DOHH2 (cell line): ENCODE results near the gene NYAP2.

ENCODE experiments used
- H3F3A ChIP-seq: fragments of 200-600 bp; sonication (generic), shearing (Covaris generic); 2 replicates; pipeline ENCODE4 v1.6.0; 2016; ENCODE audit warnings: antibody characterized with exemption, mild to moderate bottlenecking; ENCODE audit not compliant: control insufficient read depth, insufficient read depth
- H3K27ac ChIP-seq: fragments of 200-600 bp; sonication (generic); 2 replicates; pipeline ENCODE4 v1.5.1; 2014; ENCODE audit warnings: low read depth, mild to moderate bottlenecking, low read length, moderate library complexity
- H3K27me3 ChIP-seq: fragments of 200-600 bp; sonication (generic); 2 replicates; pipeline ENCODE4 v1.6.1; 2014; ENCODE audit warnings: mild to moderate bottlenecking, low read length, mixed read lengths; ENCODE audit not compliant: control insufficient read depth
- H3K36me3 ChIP-seq: fragments of 200-600 bp; sonication (generic); 2 replicates; pipeline ENCODE4 v1.6.1; 2014; ENCODE audit warnings: mild to moderate bottlenecking, low read length, moderate library complexity, mixed read lengths; ENCODE audit not compliant: control insufficient read depth
- H3K4me1 ChIP-seq: fragments of 200-600 bp; sonication (generic); 2 replicates; pipeline ENCODE4 v1.6.1; 2014; ENCODE audit warnings: mild to moderate bottlenecking, low read length, mixed read lengths; ENCODE audit not compliant: control insufficient read depth
- H3K4me2 ChIP-seq: fragments of 200-600 bp; sonication (generic); 2 replicates; pipeline ENCODE4 v1.6.0; 2014; ENCODE audit warnings: mild to moderate bottlenecking, low read length, moderate library complexity
- H3K4me3 ChIP-seq: fragments of 200-600 bp; sonication (generic); 2 replicates; pipeline ENCODE4 v1.5.1; 2014; ENCODE audit warnings: mild to moderate bottlenecking, low read length, mixed read lengths
- H3K79me2 ChIP-seq: fragments of 200-600 bp; sonication (generic); 2 replicates; pipeline ENCODE4 v1.6.1; 2014; ENCODE audit warnings: mild to moderate bottlenecking, low read length, mixed read lengths; ENCODE audit not compliant: control insufficient read depth
- H3K9me2 ChIP-seq: fragments of 200-600 bp; sonication (generic); replicated peaks from 2 replicates; pipeline ENCODE4 v1.6.1; 2014; ENCODE audit warnings: mild to moderate bottlenecking, low read length, mixed read lengths; ENCODE audit not compliant: control insufficient read depth
- H3K9me3 ChIP-seq: fragments of 200-600 bp; sonication (generic); 2 replicates; pipeline ENCODE4 v1.6.1; 2014; ENCODE audit warnings: antibody characterized with exemption, low read length, mixed read lengths; ENCODE audit not compliant: control insufficient read depth, insufficient read depth
- H4K20me1 ChIP-seq: fragments of 200-600 bp; sonication (generic); 2 replicates; pipeline ENCODE4 v1.6.0; 2014; ENCODE audit warnings: low read depth, mild to moderate bottlenecking, antibody characterized with exemption, low read length, moderate library complexity; ENCODE audit not compliant: control insufficient read depth, insufficient read depth
- CTCF ChIP-seq: fragments of 200-600 bp; sonication (generic); IDR thresholded peaks from one replicate; pipeline ENCODE4 v1.5.1; 2014; ENCODE audit warnings: antibody characterized with exemption, mild to moderate bottlenecking, low read depth, low read length; ENCODE audit not compliant: poor library complexity, severe bottlenecking
- EZH2phosphoT487 ChIP-seq: fragments of 200-600 bp; sonication (generic); IDR thresholded peaks from 2 replicates; pipeline ENCODE4 v1.6.1; 2017; ENCODE audit warnings: borderline replicate concordance, mild to moderate bottlenecking, antibody characterized with exemption, low read length, moderate library complexity, mixed read lengths

The NYAP2 gene

GRCh38 chr2:225532096-225532495 is 132.6 kb downstream of the NYAP2 start:
- Histone ChIP-seq H3K79me2 (no peaks in the 10 kb centered on the region), H3K4me2 (no peak overlapping the region), H4K20me1 (no peaks in the 10 kb centered on the region), H3K27ac (no peak overlapping the region), H3K36me3 (no peaks in the 10 kb centered on the region), H3F3A (no peaks in the 10 kb centered on the region), H3K4me1 (no peaks in the 10 kb centered on the region), H3K9me3 (no peaks in the 10 kb centered on the region), H3K27me3 (no peaks in the 10 kb centered on the region), H3K4me3 (no peak overlapping the region), H3K9me2 (no peaks in the 10 kb centered on the region)
- TF ChIP-seq EZH2phosphoT487 (no peak), CTCF (no peak)

GRCh38 chr2:225534037-225534436 is 134.5 kb downstream of the NYAP2 start:
- no peak overlapping the region for H3K4me2 ChIP-seq
- no peaks in the 10 kb centered on the region for H4K20me1 ChIP-seq
- H3F3A ChIP-seq: no peaks in the 10 kb centered on the region
- H3K27me3 ChIP-seq: no peaks in the 10 kb centered on the region
- H3K9me2 ChIP-seq: no peaks in the 10 kb centered on the region
- no peaks in the 10 kb centered on the region for H3K36me3 ChIP-seq
- H3K4me1 ChIP-seq: no peaks in the 10 kb centered on the region
- no peaks in the 10 kb centered on the region for H3K79me2 ChIP-seq
- H3K27ac ChIP-seq: no peak overlapping the region
- TF ChIP-seq CTCF (no peak), EZH2phosphoT487 (no peak)
- no peak overlapping the region for H3K4me3 ChIP-seq
- no peaks in the 10 kb centered on the region for H3K9me3 ChIP-seq

- Histone ChIP-seq H3K9me2 (no peaks in the 10 kb centered on the region), H3K27me3 (no peaks in the 10 kb centered on the region), H3K36me3 (no peaks in the 10 kb centered on the region), H4K20me1 (no peaks in the 10 kb centered on the region), H3K4me3 (no peak overlapping the region), H3K4me2 (no peak overlapping the region), H3K9me3 (no peaks in the 10 kb centered on the region), H3K79me2 (no peaks in the 10 kb centered on the region), H3K4me1 (no peaks in the 10 kb centered on the region), H3K27ac (no peak overlapping the region), H3F3A (no peaks in the 10 kb centered on the region)
- TF ChIP-seq CTCF: no peak
- no peak for TF ChIP-seq EZH2phosphoT487
Observed at GRCh38 chr2:225534697-225535096, 135.2 kb downstream of the NYAP2 start.

GRCh38 chr2:225536036-225536435 is 136.5 kb downstream of the NYAP2 start:
- Histone ChIP-seq H3K79me2 (no peaks in the 10 kb centered on the region), H4K20me1 (no peaks in the 10 kb centered on the region), H3K4me2 (no peak overlapping the region), H3K27me3 (no peaks in the 10 kb centered on the region), H3K9me2 (no peaks in the 10 kb centered on the region), H3K9me3 (no peaks in the 10 kb centered on the region), H3K4me3 (no peak overlapping the region), H3K36me3 (no peaks in the 10 kb centered on the region), H3K4me1 (no peaks in the 10 kb centered on the region), H3F3A (no peaks in the 10 kb centered on the region), H3K27ac (no peak overlapping the region)
- no peak for TF ChIP-seq CTCF
- no peak for TF ChIP-seq EZH2phosphoT487
